Placental epithelial cell (primary cell): ENCODE data around the gene RNF169. TPM values are rescaled to one million over a fixed set of nuclear protein-coding genes. Genes with fewer than 3 reads are reported as not detected.

Experiments used
- small RNA-seq: library from RNA; depleted of rRNA; stranded (forward); fragments of <200 nt; gene quantifications from one replicate; pipeline ENCODE3, GENCODE V24; 2012
- total RNA-seq: library from RNA; depleted of rRNA; stranded (reverse); fragments of >200 nt; gene quantifications from 2 replicates; pipeline ENCODE4 v1.2.3, GENCODE V29; 2012

RNF169 gene
- 18.8 and 25.7 TPM in 2 replicates for total RNA-seq

DNA sequence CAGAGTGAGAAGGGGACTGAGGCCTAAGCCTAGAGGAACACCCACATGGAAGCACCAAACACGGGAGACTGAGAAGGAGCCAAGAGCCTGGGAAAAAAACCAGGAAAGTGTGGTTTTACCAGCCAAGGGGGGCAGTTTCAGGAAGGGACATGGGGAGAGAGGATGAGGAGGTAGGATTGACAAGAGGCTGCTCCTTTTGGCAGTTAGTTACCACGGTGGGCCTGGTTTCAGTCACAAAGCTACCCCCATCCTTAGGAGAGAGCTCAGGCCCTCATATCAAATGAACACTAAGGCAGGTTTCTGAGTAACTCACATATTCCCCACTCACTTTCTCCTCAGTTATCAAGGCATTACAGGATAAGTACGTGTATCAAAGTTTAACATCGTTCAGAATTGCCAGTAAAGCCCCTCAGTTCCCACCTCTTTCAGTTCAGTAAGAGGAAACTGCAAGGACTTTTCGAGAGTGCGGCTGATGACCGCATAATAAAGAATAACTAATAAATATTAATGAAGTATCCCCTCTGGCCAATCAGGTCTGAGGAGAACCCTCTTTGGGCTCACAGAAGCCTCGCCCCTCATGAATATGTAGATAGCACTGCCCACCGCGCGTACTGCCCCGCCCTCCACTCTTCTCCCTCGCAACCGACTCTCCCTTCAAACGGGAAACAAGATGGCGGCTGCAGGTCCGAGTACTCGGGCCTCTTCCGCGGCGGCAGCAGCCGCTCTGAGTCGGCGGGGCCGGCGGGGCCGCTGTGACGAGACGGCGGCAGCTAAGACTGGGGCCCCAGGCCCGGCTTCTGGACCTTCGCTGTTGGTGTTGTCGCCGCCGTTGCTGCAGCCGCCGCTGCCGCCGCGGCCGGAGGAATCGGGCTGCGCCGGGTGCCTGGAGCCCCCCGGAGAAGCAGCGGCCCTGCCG, at the start of gene RNF169:
RNF169 (plus strand) TSS at position 639 of the 916 bp plus-strand sequence; CDS start at position 671, 32 bp downstream.

DNA sequence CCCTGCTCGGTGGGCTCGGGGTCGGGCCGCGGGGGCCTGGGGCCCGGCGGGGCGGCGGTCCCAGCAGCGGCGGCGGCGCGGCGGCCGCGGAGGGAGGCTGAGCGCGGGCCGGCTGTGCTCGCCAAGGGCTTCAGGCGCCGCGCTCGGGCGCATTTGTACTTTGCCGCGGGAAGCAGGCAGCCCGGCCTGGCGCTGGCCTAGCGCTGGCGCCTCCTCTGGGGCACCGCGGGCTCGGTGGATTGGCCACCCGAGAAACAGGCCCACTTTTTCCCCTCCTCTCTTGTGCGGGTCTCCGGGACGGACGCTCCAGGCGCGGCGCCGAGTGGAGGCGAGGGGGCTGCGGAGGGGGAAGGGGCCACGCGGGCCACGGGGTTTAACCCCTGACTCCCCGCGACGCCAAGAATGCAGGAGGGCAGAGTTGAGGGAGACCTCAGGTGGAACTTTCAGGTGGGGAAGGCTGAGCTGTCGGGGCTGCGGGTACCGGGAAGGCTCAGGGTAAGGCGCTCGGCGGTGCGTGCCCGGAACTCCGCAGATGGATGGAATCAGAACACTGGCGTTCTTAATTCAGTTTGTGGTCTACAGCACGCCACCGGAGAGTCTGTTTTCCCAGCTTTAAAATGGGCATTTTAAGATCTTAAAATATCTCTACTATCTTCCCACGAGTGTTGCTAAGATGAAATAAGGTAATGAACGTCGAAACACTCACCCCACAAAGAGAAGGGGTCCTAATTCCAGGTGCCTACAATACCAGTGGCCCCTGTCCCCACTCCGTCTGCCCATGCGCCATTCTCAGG, 17.2 kb upstream of the RNF169 start, which contains the start of gene CHRDL2:
CHRDL2 (minus strand) TSS at position 126 of the 794 bp plus-strand sequence. CDS start 538 bp downstream, outside the sequence.

Small RNAs within 50 kb of the gene (small RNA-seq; reads per million reads assigned to genes)
- gene MIR4696 = not detected
- gene RN7SL239P = not detected

Other genes starting within 250 kb of the RNF169 start
- 6.3 and 11.4 TPM in 2 replicates for gene POLD3, start 156.3 kb upstream of the RNF169 start, total RNA-seq
- gene CHRDL2, start 17.4 kb upstream of the RNF169 start, total RNA-seq = not detected in 2 replicates
- 13.0 and 23.2 TPM in 2 replicates for gene XRRA1, start 200.2 kb downstream of the RNF169 start, total RNA-seq
- 9.4 and 17.0 TPM in 2 replicates for gene SPCS2, start 200.4 kb downstream of the RNF169 start, total RNA-seq
- 6.3 and 8.0 TPM in 2 replicates for gene NEU3, start 240.1 kb downstream of the RNF169 start, total RNA-seq